Posterior cingulate gyrus (tissue), 11 donors: ENCODE data around the gene MIER2.
A peak's percentile ranks its signal among the peaks of the same experiment; 100 is the strongest.
"Not testable (repeated sequence)": the region's sequence is repeated elsewhere in the genome, so short reads cannot be mapped to it uniquely, and the experiment has no call there.

Experiments used
- DNase-seq, 10 donors: peaks; one replicate each; pipeline versions ENCODE4 v3.0.0 to v3.0.0-alpha.2; 2020 to 2021; ENCODE audit warnings: mixed read lengths in 3 of 10
- intact Hi-C: fragments of 100-400 bp; cut with DNase I; formaldehyde crosslinking; loops from one replicate; pipeline ENCODE4 v1.15.1; 2023

Gene MIER2

GRCh38 chr19:275958-276646 lies 68.5 kb downstream of the MIER2 start:
- intact Hi-C loops, result no loop called here
- peak in 1 of 10 donors; percentile 62 for DNase-seq

DNA sequence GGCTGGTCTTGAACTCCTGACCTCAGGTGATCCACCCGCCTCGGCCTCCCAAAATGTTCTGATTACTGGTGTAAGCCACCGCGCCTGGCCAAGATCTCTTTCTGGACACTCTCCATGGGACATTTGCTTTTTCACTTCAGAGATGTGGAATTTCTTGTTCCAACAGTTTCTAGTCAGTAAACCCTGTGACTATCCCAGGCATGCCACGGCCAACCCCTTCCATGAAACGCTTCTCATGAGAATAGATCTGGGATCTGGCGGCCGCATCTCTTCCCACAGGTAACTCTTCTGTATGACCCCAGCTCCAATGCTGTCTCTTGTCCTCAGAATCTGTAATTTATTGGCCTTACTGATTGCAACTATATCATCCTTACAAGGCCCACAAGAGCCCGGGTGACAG lies 69.6 kb downstream of the MIER2 start:
- intact Hi-C loops, result no loop called here
- DNase-seq, result peak in 1 of 10 donors; percentile 76

- no peak for DNase-seq
- intact Hi-C loops, result no loop called here
Observed at GRCh38 chr19:273393-273792, 71.2 kb downstream of the MIER2 start.

GRCh38 chr19:271856-272255 lies 72.7 kb downstream of the MIER2 start:
- DNase-seq, result no peak
- intact Hi-C loops, result no loop called here

DNA sequence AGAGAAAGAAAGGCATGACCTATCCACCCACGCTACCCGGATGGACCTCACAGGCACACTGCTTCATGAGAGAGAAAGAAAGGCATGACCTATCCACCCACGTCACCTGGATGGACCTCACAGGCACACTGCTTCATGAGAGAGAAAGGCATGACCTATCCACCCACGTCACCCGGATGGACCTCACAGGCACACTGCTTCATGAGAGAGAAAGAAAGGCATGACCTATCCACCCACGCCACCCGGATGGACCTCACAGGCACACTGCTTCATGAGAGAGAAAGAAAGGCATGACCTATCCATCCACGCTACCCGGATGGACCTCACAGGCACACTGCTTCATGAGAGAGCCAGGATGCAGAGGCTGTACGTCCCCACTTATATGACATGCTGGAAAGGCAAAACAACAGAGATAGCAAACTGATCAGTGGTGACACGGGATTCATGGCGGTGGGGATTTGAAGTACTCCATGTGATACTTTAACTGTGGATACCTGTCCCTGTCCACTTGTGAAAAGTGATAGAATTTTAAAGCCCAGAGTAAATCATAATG lies 73.8 kb downstream of the MIER2 start:
- DNase-seq, intact Hi-C loops: not testable (repeated sequence)

DNA sequence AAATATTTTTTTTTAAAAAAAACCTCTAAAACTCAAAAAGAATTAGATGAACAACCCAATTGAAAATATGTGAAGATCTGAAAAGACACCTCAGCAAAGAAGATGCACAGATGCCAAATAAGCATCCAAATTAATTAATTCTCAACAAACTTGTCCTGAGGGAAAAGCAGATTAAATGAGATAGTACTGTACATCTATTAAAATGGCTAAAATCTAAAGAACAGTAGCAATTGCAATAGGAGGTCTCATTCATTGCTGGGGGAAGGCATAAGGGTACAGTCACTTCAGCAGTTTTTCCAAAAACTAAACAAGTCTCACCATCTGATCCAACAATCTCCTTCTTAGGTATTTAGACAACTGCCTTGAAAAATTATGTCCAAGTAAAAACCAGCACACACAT lies 75.4 kb downstream of the MIER2 start:
- no peak for DNase-seq
- intact Hi-C loops, result no loop called here

- DNase-seq, result no peak
- intact Hi-C loops, result no loop called here
Observed at GRCh38 chr19:262125-262524, 82.5 kb downstream of the MIER2 start.

- DNase-seq, intact Hi-C loops: not testable (repeated sequence)
Observed at GRCh38 chr19:256804-257203, 87.8 kb downstream of the MIER2 start.
